Measurements from ENCODE around the gene ASCL3.
A peak's percentile ranks its signal among the peaks of the same experiment; 100 is the strongest.
"Not testable (repeated sequence)": the region's sequence is repeated elsewhere in the genome, so short reads cannot be mapped to it uniquely, and the experiment has no call there.

ASCL3 gene

GRCh38 chr11:8980485-8980884 is 37.7 kb upstream of the ASCL3 start:
- TF ChIP-seq SUZ12 (IDR thresholded peaks at IDR 0.05; ENCODE audit: extremely low read depth, insufficient read depth, insufficient read length) (no peak), YY1 (IDR thresholded peaks at IDR 0.05; ENCODE audit: insufficient read depth, insufficient read length) (no peak), ZNF274 (IDR thresholded peaks at IDR 0.05; ENCODE audit: low read depth, low read length) (no peak)
- H3K27me3 ChIP-seq (ENCODE audit: insufficient read depth, insufficient read length) = no peaks in the 10 kb centered on the region
- H3K9me3 ChIP-seq (ENCODE audit: insufficient read depth, low read length) = no peaks in the 10 kb centered on the region
- no peak for DNase-seq (ENCODE audit: low read depth, low spot score)
- peaks cover 7% of the 10 kb centered on the region for H3K36me3 ChIP-seq (ENCODE audit: insufficient read depth, insufficient read length, low read length)
- no peaks in the 10 kb centered on the region for H3K4me1 ChIP-seq (ENCODE audit: insufficient read depth, insufficient read length)
- H3K4me3 ChIP-seq (ENCODE audit: insufficient read length, low read depth) = no peak overlapping the region
- H3K9ac ChIP-seq (ENCODE audit: insufficient read length, low read depth) = no peak overlapping the region

DNA sequence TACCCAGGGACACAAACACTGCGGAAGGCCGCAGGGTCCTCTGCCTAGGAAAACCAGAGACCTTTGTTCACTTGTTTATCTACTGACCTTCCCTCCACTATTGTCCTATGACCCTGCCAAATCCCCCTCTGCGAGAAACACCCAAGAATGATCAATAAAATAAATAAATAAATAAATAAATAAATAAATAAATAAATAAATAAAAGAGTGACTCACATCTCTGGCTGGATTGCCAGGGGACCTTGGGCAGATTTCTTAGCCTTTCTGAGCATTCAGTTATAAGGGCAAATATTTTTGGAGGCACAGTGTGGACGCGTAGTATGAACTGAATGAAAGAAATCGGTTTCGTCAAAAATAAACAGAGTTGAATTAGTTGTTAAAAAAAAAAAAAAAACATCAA is 36.5 kb upstream of the ASCL3 start:
- H3K4me3 ChIP-seq (ENCODE audit: insufficient read length, low read depth); H3K4me1 ChIP-seq (ENCODE audit: insufficient read depth, insufficient read length); H3K36me3 ChIP-seq (ENCODE audit: insufficient read depth, insufficient read length, low read length); H3K9me3 ChIP-seq (ENCODE audit: insufficient read depth, low read length); H3K9ac ChIP-seq (ENCODE audit: insufficient read length, low read depth); H3K27me3 ChIP-seq (ENCODE audit: insufficient read depth, insufficient read length); DNase-seq (ENCODE audit: low read depth, low spot score): not testable (repeated sequence)

- no peak for DNase-seq (ENCODE audit: low read depth, low spot score)
- TF ChIP-seq SUZ12 (IDR thresholded peaks at IDR 0.05; ENCODE audit: extremely low read depth, insufficient read depth, insufficient read length) (no peak), ZNF274 (IDR thresholded peaks at IDR 0.05; ENCODE audit: low read depth, low read length) (no peak)
These were observed 30.3 kb upstream of the ASCL3 start for GRCh38 chr11:8973121-8973520.

DNA sequence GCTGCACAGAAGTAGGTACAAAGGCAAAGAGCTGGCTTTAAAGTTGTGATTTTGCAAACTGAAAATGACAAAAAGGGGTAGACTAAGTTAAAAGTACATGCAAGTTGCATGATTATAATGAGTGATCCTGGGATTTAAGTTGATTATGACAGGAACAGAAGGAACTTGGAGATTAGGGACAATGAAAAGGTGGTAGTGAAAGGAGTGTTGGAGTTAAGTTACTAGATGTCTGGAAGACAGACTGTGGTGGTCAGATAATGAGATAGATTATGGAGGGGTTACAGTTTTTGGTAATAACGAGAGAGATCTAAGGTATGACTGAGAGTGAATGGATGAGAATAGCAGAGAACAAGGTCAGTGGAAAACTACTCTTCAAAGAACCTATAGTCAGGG is 29.1 kb upstream of the ASCL3 start:
- H3K4me1 ChIP-seq (ENCODE audit: insufficient read depth, insufficient read length) = no peaks in the 10 kb centered on the region
- DNase-seq (ENCODE audit: low read depth, low spot score) = no peak
- H3K36me3 ChIP-seq (ENCODE audit: insufficient read depth, insufficient read length, low read length) = no peaks in the 10 kb centered on the region
- no peak for TF ChIP-seq YY1 (IDR thresholded peaks at IDR 0.05; ENCODE audit: insufficient read depth, insufficient read length)
- TF ChIP-seq ZNF274 (IDR thresholded peaks at IDR 0.05; ENCODE audit: low read depth, low read length) = no peak
- no peak for TF ChIP-seq SUZ12 (IDR thresholded peaks at IDR 0.05; ENCODE audit: extremely low read depth, insufficient read depth, insufficient read length)
- H3K9me3 ChIP-seq (ENCODE audit: insufficient read depth, low read length) = no peaks in the 10 kb centered on the region
- H3K4me3 ChIP-seq (ENCODE audit: insufficient read length, low read depth) = no peak overlapping the region
- no peak overlapping the region for H3K9ac ChIP-seq (ENCODE audit: insufficient read length, low read depth)
- no peaks in the 10 kb centered on the region for H3K27me3 ChIP-seq (ENCODE audit: insufficient read depth, insufficient read length)

More at GRCh38 chr11:8973121-8973520, 30.3 kb upstream of the ASCL3 start:
- no peak overlapping the region for H3K9ac ChIP-seq (ENCODE audit: insufficient read length, low read depth)
- no peaks in the 10 kb centered on the region for H3K4me1 ChIP-seq (ENCODE audit: insufficient read depth, insufficient read length)
- H3K4me3 ChIP-seq (ENCODE audit: insufficient read length, low read depth) = no peak overlapping the region
- H3K36me3 ChIP-seq (ENCODE audit: insufficient read depth, insufficient read length, low read length) = no peaks in the 10 kb centered on the region
- no peaks in the 10 kb centered on the region for H3K9me3 ChIP-seq (ENCODE audit: insufficient read depth, low read length)
- H3K27me3 ChIP-seq (ENCODE audit: insufficient read depth, insufficient read length) = no peaks in the 10 kb centered on the region

DNA sequence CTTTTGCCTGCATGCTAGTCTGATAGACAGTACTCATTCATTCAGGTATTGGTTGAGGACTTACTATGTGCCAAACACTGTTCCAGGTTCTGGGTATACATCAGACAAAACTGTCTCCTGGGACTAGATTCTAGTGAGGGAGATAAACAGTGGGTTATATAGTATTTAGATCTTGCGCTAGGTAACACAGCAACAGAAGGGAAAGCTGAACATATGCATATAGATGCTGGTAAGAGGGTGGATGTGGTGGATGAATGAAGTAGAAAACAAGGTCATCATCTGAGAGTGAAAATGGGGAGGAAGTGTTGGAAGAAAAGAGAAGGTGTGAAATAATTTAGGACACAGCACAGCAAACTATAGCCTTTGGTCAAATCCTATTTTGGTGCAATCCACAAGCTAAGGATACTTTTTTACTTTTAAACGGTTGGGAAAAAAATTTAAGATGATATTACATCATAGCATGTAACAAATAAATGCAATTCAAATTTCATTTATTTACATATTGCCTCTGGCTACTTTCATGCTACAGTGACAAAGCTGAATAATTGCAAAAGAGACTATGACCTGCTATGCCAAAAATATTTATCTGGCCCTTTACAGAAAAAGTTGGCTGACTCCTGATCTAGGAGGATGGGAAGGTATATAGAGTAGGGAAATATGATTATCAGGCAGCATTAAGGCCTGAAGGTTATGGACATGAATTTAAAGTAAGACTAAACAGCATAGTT is 28.5 kb upstream of the ASCL3 start:
- TF ChIP-seq SUZ12 (IDR thresholded peaks at IDR 0.05; ENCODE audit: extremely low read depth, insufficient read depth, insufficient read length) = no peak
- no peak for TF ChIP-seq ZNF274 (IDR thresholded peaks at IDR 0.05; ENCODE audit: low read depth, low read length)
- TF ChIP-seq YY1 (IDR thresholded peaks at IDR 0.05; ENCODE audit: insufficient read depth, insufficient read length) = no peak
- Histone ChIP-seq H3K4me3 (ENCODE audit: insufficient read length, low read depth) (no peak overlapping the region), H3K9me3 (ENCODE audit: insufficient read depth, low read length) (no peaks in the 10 kb centered on the region), H3K4me1 (ENCODE audit: insufficient read depth, insufficient read length) (no peaks in the 10 kb centered on the region), H3K36me3 (ENCODE audit: insufficient read depth, insufficient read length, low read length) (no peaks in the 10 kb centered on the region), H3K27me3 (ENCODE audit: insufficient read depth, insufficient read length) (no peaks in the 10 kb centered on the region), H3K9ac (ENCODE audit: insufficient read length, low read depth) (no peak overlapping the region)
- DNase-seq (ENCODE audit: low read depth, low spot score) = no peak

GRCh38 chr11:8967184-8967583 is 24.4 kb upstream of the ASCL3 start:
- TF ChIP-seq ZNF274 (IDR thresholded peaks at IDR 0.05; ENCODE audit: low read depth, low read length) (no peak), YY1 (IDR thresholded peaks at IDR 0.05; ENCODE audit: insufficient read depth, insufficient read length) (no peak), SUZ12 (IDR thresholded peaks at IDR 0.05; ENCODE audit: extremely low read depth, insufficient read depth, insufficient read length) (no peak)
- Histone ChIP-seq H3K4me3 (ENCODE audit: insufficient read length, low read depth) (no peak overlapping the region), H3K9me3 (ENCODE audit: insufficient read depth, low read length) (no peaks in the 10 kb centered on the region), H3K9ac (ENCODE audit: insufficient read length, low read depth) (no peak overlapping the region), H3K36me3 (ENCODE audit: insufficient read depth, insufficient read length, low read length) (no peaks in the 10 kb centered on the region), H3K4me1 (ENCODE audit: insufficient read depth, insufficient read length) (no peaks in the 10 kb centered on the region), H3K27me3 (ENCODE audit: insufficient read depth, insufficient read length) (no peaks in the 10 kb centered on the region)
- DNase-seq (ENCODE audit: low read depth, low spot score) = no peak

GRCh38 chr11:8964324-8965320 is 21.8 kb upstream of the ASCL3 start, which contains the start of gene TMEM9B:
Gene TMEM9B, minus strand, starts transcription at chr11:8964442. Its CDS starts 129 bp downstream, at chr11:8964313.
- H3K36me3 ChIP-seq (ENCODE audit: insufficient read depth, insufficient read length, low read length) = no peaks in the 10 kb centered on the region
- no peak for TF ChIP-seq ZNF274 (IDR thresholded peaks at IDR 0.05; ENCODE audit: low read depth, low read length)
- no peak for TF ChIP-seq SUZ12 (IDR thresholded peaks at IDR 0.05; ENCODE audit: extremely low read depth, insufficient read depth, insufficient read length)
- DNase-seq (ENCODE audit: low read depth, low spot score) = peak; percentile 61
- H3K27me3 ChIP-seq (ENCODE audit: insufficient read depth, insufficient read length) = no peaks in the 10 kb centered on the region
- H3K9ac ChIP-seq (ENCODE audit: insufficient read length, low read depth) = peak within 1 kb of the TSS; percentile 94
- H3K4me1 ChIP-seq (ENCODE audit: insufficient read depth, insufficient read length) = no peaks in the 10 kb centered on the region
- peak within 1 kb of the TSS; percentile 80 for H3K4me3 ChIP-seq (ENCODE audit: insufficient read length, low read depth)
- H3K9me3 ChIP-seq (ENCODE audit: insufficient read depth, low read length) = no peaks in the 10 kb centered on the region
